ENCODE results near the gene ELAC2.

- TF ChIP-seq CEBPB (IDR thresholded peaks at IDR 0.05; ENCODE audit: low read depth, low read length) (peak; percentile 28; the same call in 1 of the 2 replicates), FOS (IDR thresholded peaks at IDR 0.05; ENCODE audit: low read depth, low read length) (peak; percentile 39; the same call in 1 of the 2 replicates)
Measured at GRCh38 chr17:12983991-12984884, 33.6 kb downstream of the ELAC2 start.
